ENCODE data around the gene TTC39C. TPM values are rescaled to one million over a fixed set of nuclear protein-coding genes. Genes with fewer than 3 reads are reported as not detected.
A peak's percentile ranks its signal among the peaks of the same experiment; 100 is the strongest.

TTC39C gene
- total and polyA plus RNA-seq, 2 of the 8 experiments (the other 6 are each of a cell fraction or from before 2014, with no cell fraction given): 8.1 to 79.1 TPM

- Histone ChIP-seq H3K4me1 (replicated peaks in 1 of 4; ENCODE audit: control insufficient read depth in 3 of 4, insufficient read depth in 4 of 4, low read length in 3 of 4) (peaks cover 0 to 5% (median 0%) of the 10 kb centered on the region in 4 experiments; a peak in 2 of 7 replicates), H4K5ac (ENCODE audit: insufficient read length, low read depth, low read length) (no peak overlapping the region), H3K18ac (ENCODE audit: extremely low read depth, low read length) (no peak overlapping the region), H3K4me3 (ENCODE audit: extremely low read depth in 1 of 4, insufficient read depth in 2 of 4, low read depth in 3 of 4, low read length in 4 of 4) (no peak overlapping the region), H3K27ac (ENCODE audit: low read depth, low read length) (no peak overlapping the region), H3K79me2 (ENCODE audit: control insufficient read depth in 1 of 2, insufficient read depth in 2 of 2, low read length in 2 of 2) (no peaks in the 10 kb centered on the region), H3K9me3 (ENCODE audit: insufficient read depth in 2 of 2, low read depth in 1 of 2, low read length in 1 of 2) (no peaks in the 10 kb centered on the region), H3K79me1 (ENCODE audit: low read depth, low read length) (no peaks in the 10 kb centered on the region), H2AK5ac (ENCODE audit: low read depth, low read length) (no peak overlapping the region), H4K8ac (ENCODE audit: extremely low read depth, insufficient read depth, low read length) (no peak overlapping the region), H3K27me3 (replicated peaks in 1 of 4; ENCODE audit: control insufficient read depth in 3 of 4, extremely low read depth in 1 of 4, insufficient read depth in 3 of 4, low read length in 3 of 4) (no peaks in the 10 kb centered on the region; a peak in 1 of 7 replicates), H2BK12ac (ENCODE audit: low read depth, low read length) (peak overlapping the region; percentile 39; the same call in 1 of the 2 replicates), H2BK120ac (replicated peaks; ENCODE audit: low read depth, low read length) (no peak overlapping the region), H3K9ac (replicated peaks in 1 of 4; ENCODE audit: extremely low read depth in 1 of 4, low read depth in 3 of 4, low read length in 3 of 4) (no peak overlapping the region), H3K14ac (ENCODE audit: insufficient read length) (no peak overlapping the region), H3K36me3 (ENCODE audit: control insufficient read depth in 2 of 4, insufficient read depth in 4 of 4, low read length in 3 of 4) (no peaks in the 10 kb centered on the region), H2BK5ac (ENCODE audit: low read depth, low read length) (no peak overlapping the region), H3K4ac (replicated peaks; ENCODE audit: insufficient read length, low read depth, low read length) (no peak overlapping the region), H3K4me2 (ENCODE audit: insufficient read depth in 1 of 2, low read depth in 2 of 2, low read length in 2 of 2) (no peak overlapping the region; a peak in 1 of 4 replicates), H2BK20ac (ENCODE audit: low read length) (no peak overlapping the region), H3K56ac (replicated peaks; ENCODE audit: insufficient read length, low read depth, low read length) (no peak overlapping the region), H2AFZ (ENCODE audit: low read length) (0 out of 2 replicates have a peak overlapping the region, but pooled peaks have one; percentile 40), H2BK15ac (ENCODE audit: low read length) (no peak overlapping the region), H3K23ac (ENCODE audit: insufficient read length) (no peak overlapping the region), H4K91ac (replicated peaks; ENCODE audit: insufficient read length, low read length) (no peak overlapping the region), H4K20me1 (replicated peaks in 1 of 2; ENCODE audit: control insufficient read depth in 1 of 2, insufficient read depth in 2 of 2, low read length in 2 of 2) (no peaks in the 10 kb centered on the region), H3K23me2 (ENCODE audit: low read depth, low read length) (no peaks in the 10 kb centered on the region; the same call in 1 of the 2 replicates)
- 87% methylated on average over 3 of the region's 3 CpGs; no CpG with 5 or more reads in 1 of the 2 experiments for WGBS, 2 experiments (ENCODE audit: extremely low coverage in 1 of 2, insufficient coverage in 1 of 2, insufficient read length in 1 of 2, insufficient replicate concordance in 2 of 2, low coverage in 1 of 2, low lambda C conversion rate in 2 of 2, missing lambda C conversion rate in 1 of 2)
- FAIRE-seq (no peak), DNase-seq (ENCODE audit: low read depth in 1 of 2, low spot score in 2 of 2) (no peak)
- CTCF ChIA-PET (ENCODE audit: partially characterized antibody): no interaction called here
- POLR2A ChIA-PET (ENCODE audit: partially characterized antibody): interaction anchor here (1.7 kb wide), 1 partner anchor 16 kb away, joined by 3 read pairs; no protein-coding TSS in a partner anchor
- TF ChIP-seq HDAC6 (IDR thresholded peaks at IDR 0.05; ENCODE audit: low read depth, low read length) (no peak), KDM4A (IDR thresholded peaks at IDR 0.05; ENCODE audit: low read depth, low read length, severe bottlenecking) (no peak), CHD2 (IDR thresholded peaks at IDR 0.05; ENCODE audit: low read length) (no peak), CHD1 (IDR thresholded peaks at IDR 0.05; ENCODE audit: low read depth, low read length) (no peak), SP2 (IDR thresholded peaks at IDR 0.05; ENCODE audit: low read length) (no peak), CREB1 (IDR thresholded peaks at IDR 0.05) (no peak), RXRA (IDR thresholded peaks at IDR 0.05; ENCODE audit: insufficient read depth, low read depth, low read length) (no peak), HDAC2 (IDR thresholded peaks at IDR 0.05; ENCODE audit: borderline replicate concordance in 1 of 2, low read depth in 2 of 2, low read length in 2 of 2) (no peak), EP300 (IDR thresholded peaks at IDR 0.05; ENCODE audit: borderline replicate concordance in 1 of 2, low read depth in 2 of 2, low read length in 2 of 2) (no peak), EGR1 (IDR thresholded peaks at IDR 0.05; ENCODE audit: borderline replicate concordance, low read depth, low read length) (no peak), CBX5 (IDR thresholded peaks at IDR 0.05; ENCODE audit: low read depth, low read length) (no peak)
- TF ChIP-seq, protein P1, sequence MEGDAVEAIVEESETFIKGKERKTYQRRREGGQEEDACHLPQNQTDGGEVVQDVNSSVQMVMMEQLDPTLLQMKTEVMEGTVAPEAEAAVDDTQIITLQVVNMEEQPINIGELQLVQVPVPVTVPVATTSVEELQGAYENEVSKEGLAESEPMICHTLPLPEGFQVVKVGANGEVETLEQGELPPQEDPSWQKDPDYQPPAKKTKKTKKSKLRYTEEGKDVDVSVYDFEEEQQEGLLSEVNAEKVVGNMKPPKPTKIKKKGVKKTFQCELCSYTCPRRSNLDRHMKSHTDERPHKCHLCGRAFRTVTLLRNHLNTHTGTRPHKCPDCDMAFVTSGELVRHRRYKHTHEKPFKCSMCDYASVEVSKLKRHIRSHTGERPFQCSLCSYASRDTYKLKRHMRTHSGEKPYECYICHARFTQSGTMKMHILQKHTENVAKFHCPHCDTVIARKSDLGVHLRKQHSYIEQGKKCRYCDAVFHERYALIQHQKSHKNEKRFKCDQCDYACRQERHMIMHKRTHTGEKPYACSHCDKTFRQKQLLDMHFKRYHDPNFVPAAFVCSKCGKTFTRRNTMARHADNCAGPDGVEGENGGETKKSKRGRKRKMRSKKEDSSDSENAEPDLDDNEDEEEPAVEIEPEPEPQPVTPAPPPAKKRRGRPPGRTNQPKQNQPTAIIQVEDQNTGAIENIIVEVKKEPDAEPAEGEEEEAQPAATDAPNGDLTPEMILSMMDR (IDR thresholded peaks at IDR 0.05; ENCODE audit: control extremely low read depth in 1 of 3, insufficient read depth in 1 of 3, low read depth in 1 of 3, low read length in 3 of 3): no peak
Measured at GRCh38 chr18:23983112-23983511, 31.4 kb upstream of the TTC39C start.

Measured in H1 (cell line).